SK-N-SH (cell line): ENCODE results near the gene NDOR1. TPM values are rescaled to one million over a fixed set of nuclear protein-coding genes. Genes with fewer than 3 reads are reported as not detected.

Experiments used
- CTCF ChIA-PET: fragments of 300-600, 350-600 bp; formaldehyde crosslinking; extraction: SDS; loops from one replicate; lab custom pipeline; 2021; lab: Yijun Ruan, JAX
- POLR2A ChIA-PET: fragments of 350-600 bp; sonication (Branson Sonifier 250); formaldehyde crosslinking; extraction: SDS; loops from one replicate; lab custom pipeline; 2020; ENCODE audit warnings: antibody characterized with exemption, inconsistent platforms; lab: Yijun Ruan, JAX
- DNase-seq: peaks from one replicate; pipeline ENCODE4 v3.0.0; 2012
- H2AFZ ChIP-seq: fragments of 200-600 bp; sonication (generic); 2 replicates; pipeline ENCODE4 v1.8.1; 2016; ENCODE audit warnings: antibody characterized with exemption, mild to moderate bottlenecking, low read depth
- H3F3A ChIP-seq: fragments of 200-600 bp; sonication (generic); replicated peaks from 2 replicates; pipeline ENCODE3; 2016; ENCODE audit warnings: antibody characterized with exemption, mild to moderate bottlenecking; ENCODE audit not compliant: insufficient read depth
- H3K27ac ChIP-seq, 2 experiments: fragments of 200-500 bp in 1 of 2; fragments of 200-600 bp in 1 of 2; sonication (Bioruptor generic) in 1 of 2; sonication (generic), shearing (Covaris generic) in 1 of 2; 2 replicates each; pipeline versions ENCODE4 v1.5.1 to v1.6.1; 2014 to 2016; ENCODE audit warnings: low read depth in 2 of 2, inconsistent platforms in 1 of 2, low read length in 1 of 2, mild to moderate bottlenecking in 1 of 2, mixed read lengths in 1 of 2
- H3K27me3 ChIP-seq: fragments of 200-600 bp; sonication (generic), shearing (Covaris generic); 2 replicates; pipeline ENCODE4 v1.6.1; 2016; ENCODE audit warnings: mixed run types; ENCODE audit not compliant: insufficient read depth
- H3K36me3 ChIP-seq, 2 experiments: fragments of 200-500 bp in 1 of 2; fragments of 200-600 bp in 1 of 2; sonication (Bioruptor generic) in 1 of 2; sonication (generic) in 1 of 2; replicated peaks in 1 of 2; 2 replicates each; pipeline versions ENCODE3 to v1.5.1; 2014 to 2016; ENCODE audit warnings: low read length in 1 of 2, mild to moderate bottlenecking in 1 of 2; ENCODE audit not compliant: insufficient read depth in 2 of 2, control insufficient read depth in 1 of 2
- H3K4me1 ChIP-seq, 2 experiments: fragments of 200-500 bp in 1 of 2; fragments of 200-600 bp in 1 of 2; sonication (Bioruptor generic) in 1 of 2; sonication (generic), shearing (Covaris generic) in 1 of 2; 2 replicates each; pipeline versions ENCODE4 v1.5.1 to v1.6.1; 2014 to 2016; ENCODE audit warnings: low read depth in 1 of 2, low read length in 1 of 2, mixed run types in 1 of 2; ENCODE audit not compliant: insufficient read depth in 2 of 2, control insufficient read depth in 1 of 2
- H3K4me2 ChIP-seq: fragments of 200-600 bp; sonication (generic), shearing (Covaris generic); 2 replicates; pipeline ENCODE4 v1.6.1; 2017; ENCODE audit warnings: mixed run types
- H3K4me3 ChIP-seq, 2 experiments: fragments of 200-500 bp in 1 of 2; fragments of 200-600 bp in 1 of 2; sonication (Bioruptor generic) in 1 of 2; sonication (generic), shearing (Covaris generic) in 1 of 2; 2 replicates each; pipeline versions ENCODE4 v1.5.1 to v1.8.1; 2014 to 2016; ENCODE audit warnings: low read depth in 2 of 2, inconsistent platforms in 1 of 2, low read length in 1 of 2, mild to moderate bottlenecking in 1 of 2, mixed read lengths in 1 of 2, moderate library complexity in 1 of 2
- H3K79me2 ChIP-seq: fragments of 200-600 bp; sonication (generic); 2 replicates; pipeline ENCODE4 v1.8.1; 2017; ENCODE audit warnings: mild to moderate bottlenecking; ENCODE audit not compliant: insufficient read depth
- H3K9ac ChIP-seq: fragments of 200-600 bp; sonication (generic); 2 replicates; pipeline ENCODE4 v1.6.1; 2017; ENCODE audit warnings: mixed run types
- H3K9me2 ChIP-seq: fragments of 200-600 bp; sonication (generic); 2 replicates; pipeline ENCODE4 v1.6.1; 2017; ENCODE audit warnings: mixed run types
- H3K9me3 ChIP-seq: fragments of 200-600 bp; sonication (generic); 2 replicates; pipeline ENCODE4 v1.6.1; 2017; ENCODE audit warnings: mixed run types, mild to moderate bottlenecking, moderate library complexity
- H4K20me1 ChIP-seq: fragments of 200-600 bp; sonication (generic); 2 replicates; pipeline ENCODE4 v1.6.1; 2017; ENCODE audit warnings: mild to moderate bottlenecking, mixed run types; ENCODE audit not compliant: insufficient read depth
- CTCF ChIP-seq: fragments of 200-600 bp; sonication (generic); IDR thresholded peaks from 2 replicates; pipeline ENCODE4 v1.6.1; 2017; ENCODE audit warnings: antibody characterized with exemption, mild to moderate bottlenecking, moderate library complexity
- ELF1 ChIP-seq: IDR thresholded peaks from 2 replicates; pipeline ENCODE4 v1.4.0; 2012
- FOXM1 ChIP-seq: IDR thresholded peaks from 2 replicates; pipeline ENCODE4 v1.4.0; 2012; ENCODE audit warnings: low read depth, mild to moderate bottlenecking
- POLR2AphosphoS5 ChIP-seq: IDR thresholded peaks from 2 replicates; pipeline ENCODE4 v1.6.1; 2012; ENCODE audit warnings: low read depth, low read length
- RCOR1 ChIP-seq: fragments of 150-350 bp; IDR thresholded peaks from 2 replicates; pipeline ENCODE4 v1.6.1; 2017; ENCODE audit warnings: antibody characterized with exemption, low read length
- SIN3A ChIP-seq: IDR thresholded peaks from 2 replicates; pipeline ENCODE4 v1.6.1; 2012; ENCODE audit warnings: low read depth, mild to moderate bottlenecking, low read length, moderate library complexity, borderline replicate concordance
- SMC3 ChIP-seq: IDR thresholded peaks from 2 replicates; pipeline ENCODE4 v1.6.1; 2012; ENCODE audit warnings: low read depth, low read length, improper control_type of control experiment
- YY1 ChIP-seq: IDR thresholded peaks from 2 replicates; pipeline ENCODE4 v1.4.0; 2012; ENCODE audit warnings: low read depth, mild to moderate bottlenecking
- WGBS: methylation state at CpG from one replicate; pipeline ENCODE4 v1.1.6; 2017; ENCODE audit warnings: low lambda C conversion rate; 5-methylcytosine and 5-hydroxymethylcytosine counted together
- polyA plus RNA-seq, 3 experiments: library from polyadenylated mRNA; depleted of rRNA; stranded (reverse); fragments of >200 nt; gene quantifications; 2 replicates each; pipeline ENCODE4 v1.2.3, GENCODE V29; 2012
- TF ChIP-seq, protein P1 (sequence below): IDR thresholded peaks from 2 replicates; pipeline ENCODE4 v1.6.1; 2012; ENCODE audit warnings: mild to moderate bottlenecking, low read depth, low read length, moderate library complexity
- TF ChIP-seq, protein P2 (sequence below): IDR thresholded peaks from 2 replicates; pipeline ENCODE4 v1.4.0; 2012; ENCODE audit warnings: low read depth, borderline replicate concordance
- TF ChIP-seq, protein P3 (sequence below): IDR thresholded peaks from 2 replicates; pipeline ENCODE4 v1.4.0; 2012; ENCODE audit warnings: low read depth

The NDOR1 gene
- polyA plus RNA-seq, 1 of the 3 experiments (the other 2 are of a cell fraction): 8.6 TPM

DNA sequence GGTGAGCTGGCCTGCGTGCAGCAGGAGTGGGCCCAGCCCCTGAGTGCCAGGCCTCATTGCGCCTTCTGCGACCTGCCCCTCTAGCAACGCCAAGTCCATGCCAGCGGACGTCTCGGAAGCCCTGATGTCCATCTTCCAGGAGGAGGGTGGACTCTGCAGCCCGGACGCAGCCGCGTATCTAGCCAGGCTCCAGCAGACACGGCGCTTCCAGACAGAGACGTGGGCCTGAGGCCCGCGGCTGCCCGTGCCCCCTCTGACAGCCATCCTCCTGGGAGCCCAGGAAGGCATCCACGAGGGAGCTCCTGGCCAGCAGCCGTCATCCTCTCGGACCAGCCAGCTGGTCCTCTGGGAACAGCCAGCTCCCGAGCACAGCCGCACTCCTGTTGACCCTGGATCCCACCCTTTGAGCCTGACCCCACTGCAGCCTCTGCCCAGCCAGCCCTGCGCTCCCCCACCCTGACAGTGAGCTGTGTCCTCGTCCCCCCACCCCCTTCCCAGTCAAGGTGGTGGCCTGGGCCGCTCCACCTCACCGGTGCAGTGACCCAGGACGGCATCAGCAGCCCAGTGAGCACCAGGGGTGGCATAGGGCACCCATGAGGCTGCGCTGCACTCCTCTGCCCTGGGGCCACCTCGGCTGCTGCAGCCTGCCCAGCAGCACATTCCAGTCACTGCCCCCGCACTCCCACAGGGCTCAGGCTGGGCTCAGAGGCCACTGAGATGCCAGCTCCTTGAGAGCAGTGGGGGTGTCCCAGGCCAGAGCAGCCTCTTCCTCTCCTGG is 10.9 kb downstream of the NDOR1 start:
- H3K9me2 ChIP-seq: no peaks in the 10 kb centered on the region
- H3K36me3 ChIP-seq: peaks cover 0 to 14% of the 10 kb centered on the region in 2 experiments
- H3F3A ChIP-seq: no peaks in the 10 kb centered on the region
- H3K27me3 ChIP-seq: no peaks in the 10 kb centered on the region
- H2AFZ ChIP-seq: no peak overlapping the region
- no peak overlapping the region for H3K4me2 ChIP-seq
- TF ChIP-seq SMC3 (no peak), ELF1 (no peak), CTCF (no peak), SIN3A (no peak), FOXM1 (no peak), YY1 (no peak), RCOR1 (no peak), POLR2AphosphoS5 (no peak)
- TF ChIP-seq, protein P1, sequence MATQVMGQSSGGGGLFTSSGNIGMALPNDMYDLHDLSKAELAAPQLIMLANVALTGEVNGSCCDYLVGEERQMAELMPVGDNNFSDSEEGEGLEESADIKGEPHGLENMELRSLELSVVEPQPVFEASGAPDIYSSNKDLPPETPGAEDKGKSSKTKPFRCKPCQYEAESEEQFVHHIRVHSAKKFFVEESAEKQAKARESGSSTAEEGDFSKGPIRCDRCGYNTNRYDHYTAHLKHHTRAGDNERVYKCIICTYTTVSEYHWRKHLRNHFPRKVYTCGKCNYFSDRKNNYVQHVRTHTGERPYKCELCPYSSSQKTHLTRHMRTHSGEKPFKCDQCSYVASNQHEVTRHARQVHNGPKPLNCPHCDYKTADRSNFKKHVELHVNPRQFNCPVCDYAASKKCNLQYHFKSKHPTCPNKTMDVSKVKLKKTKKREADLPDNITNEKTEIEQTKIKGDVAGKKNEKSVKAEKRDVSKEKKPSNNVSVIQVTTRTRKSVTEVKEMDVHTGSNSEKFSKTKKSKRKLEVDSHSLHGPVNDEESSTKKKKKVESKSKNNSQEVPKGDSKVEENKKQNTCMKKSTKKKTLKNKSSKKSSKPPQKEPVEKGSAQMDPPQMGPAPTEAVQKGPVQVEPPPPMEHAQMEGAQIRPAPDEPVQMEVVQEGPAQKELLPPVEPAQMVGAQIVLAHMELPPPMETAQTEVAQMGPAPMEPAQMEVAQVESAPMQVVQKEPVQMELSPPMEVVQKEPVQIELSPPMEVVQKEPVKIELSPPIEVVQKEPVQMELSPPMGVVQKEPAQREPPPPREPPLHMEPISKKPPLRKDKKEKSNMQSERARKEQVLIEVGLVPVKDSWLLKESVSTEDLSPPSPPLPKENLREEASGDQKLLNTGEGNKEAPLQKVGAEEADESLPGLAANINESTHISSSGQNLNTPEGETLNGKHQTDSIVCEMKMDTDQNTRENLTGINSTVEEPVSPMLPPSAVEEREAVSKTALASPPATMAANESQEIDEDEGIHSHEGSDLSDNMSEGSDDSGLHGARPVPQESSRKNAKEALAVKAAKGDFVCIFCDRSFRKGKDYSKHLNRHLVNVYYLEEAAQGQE: no peak
- TF ChIP-seq, protein P2, sequence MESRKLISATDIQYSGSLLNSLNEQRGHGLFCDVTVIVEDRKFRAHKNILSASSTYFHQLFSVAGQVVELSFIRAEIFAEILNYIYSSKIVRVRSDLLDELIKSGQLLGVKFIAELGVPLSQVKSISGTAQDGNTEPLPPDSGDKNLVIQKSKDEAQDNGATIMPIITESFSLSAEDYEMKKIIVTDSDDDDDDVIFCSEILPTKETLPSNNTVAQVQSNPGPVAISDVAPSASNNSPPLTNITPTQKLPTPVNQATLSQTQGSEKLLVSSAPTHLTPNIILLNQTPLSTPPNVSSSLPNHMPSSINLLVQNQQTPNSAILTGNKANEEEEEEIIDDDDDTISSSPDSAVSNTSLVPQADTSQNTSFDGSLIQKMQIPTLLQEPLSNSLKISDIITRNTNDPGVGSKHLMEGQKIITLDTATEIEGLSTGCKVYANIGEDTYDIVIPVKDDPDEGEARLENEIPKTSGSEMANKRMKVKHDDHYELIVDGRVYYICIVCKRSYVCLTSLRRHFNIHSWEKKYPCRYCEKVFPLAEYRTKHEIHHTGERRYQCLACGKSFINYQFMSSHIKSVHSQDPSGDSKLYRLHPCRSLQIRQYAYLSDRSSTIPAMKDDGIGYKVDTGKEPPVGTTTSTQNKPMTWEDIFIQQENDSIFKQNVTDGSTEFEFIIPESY: no peak
- TF ChIP-seq, protein P3, sequence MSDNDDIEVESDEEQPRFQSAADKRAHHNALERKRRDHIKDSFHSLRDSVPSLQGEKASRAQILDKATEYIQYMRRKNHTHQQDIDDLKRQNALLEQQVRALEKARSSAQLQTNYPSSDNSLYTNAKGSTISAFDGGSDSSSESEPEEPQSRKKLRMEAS: no peak
- TF ChIP-seq, all 33 proteins: peak for 0
- no peaks in the 10 kb centered on the region for H3K9me3 ChIP-seq
- POLR2A ChIA-PET: interaction anchor here (1.7 kb wide), 1 partner anchor 9 kb away, joined by 3 read pairs; no protein-coding TSS in a partner anchor
- H3K79me2 ChIP-seq: no peaks in the 10 kb centered on the region
- no peak for DNase-seq
- peaks cover 0 to 5% of the 10 kb centered on the region in 2 experiments; a peak in 1 of 4 replicates for H3K4me1 ChIP-seq
- no peak overlapping the region for H3K9ac ChIP-seq
- CTCF ChIA-PET: interaction anchor here (0.6 to 1.5 kb wide), 4 partner anchors 9 to 20 kb away, joined by 3 to 7 read pairs (median 3); partner anchors contain the start of gene RNF224
- 95% methylated on average over 16 of the region's 30 CpGs for WGBS
- no peak overlapping the region for H3K4me3 ChIP-seq
- no peaks in the 10 kb centered on the region for H4K20me1 ChIP-seq
- no peak overlapping the region for H3K27ac ChIP-seq
